ENCODE data around the gene MAB21L2. TPM values are rescaled to one million over a fixed set of nuclear protein-coding genes. Genes with fewer than 3 reads are reported as not detected.
"Not testable (repeated sequence)": the region's sequence is repeated elsewhere in the genome, so short reads cannot be mapped to it uniquely, and the experiment has no call there.

Gene MAB21L2
- polyA plus RNA-seq, 1 of the 3 experiments (the other 2 are of a cell fraction), result 0.92 TPM

DNA sequence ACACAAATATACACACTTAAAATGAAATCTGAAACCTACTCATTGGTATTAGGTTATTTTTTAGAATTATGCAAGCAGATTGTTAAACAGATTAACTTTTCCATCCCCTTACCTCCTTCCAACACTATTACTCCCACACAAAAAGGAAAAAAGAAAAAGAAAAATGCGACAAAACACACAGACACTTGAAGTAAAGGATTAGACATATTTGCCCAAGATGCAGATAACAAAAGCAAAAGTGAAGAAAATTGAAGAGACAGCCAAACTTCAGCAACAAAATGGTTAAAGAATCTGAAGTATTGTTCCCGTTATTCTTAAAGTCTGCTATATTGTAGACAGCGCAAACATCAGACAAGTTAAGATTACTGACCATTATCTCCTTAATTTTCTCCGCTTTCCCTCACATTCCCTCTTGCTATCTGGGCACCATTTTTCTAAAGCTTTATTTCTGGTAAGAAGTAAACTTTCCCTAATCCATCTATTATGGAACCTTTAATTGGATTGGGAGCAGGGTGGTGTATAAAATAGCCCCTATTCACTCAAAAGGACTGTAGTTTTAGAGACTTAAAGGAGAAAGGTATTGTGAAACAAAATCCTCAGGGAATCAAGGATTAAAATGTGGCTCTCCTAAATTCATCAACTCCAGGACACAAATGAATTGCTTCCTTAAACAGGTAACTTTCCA, 34.7 kb upstream of the MAB21L2 start:
- no peaks in the 10 kb centered on the region for H3K9me3 ChIP-seq
- DNase-seq, result no peak
- WGBS (ENCODE audit: low lambda C conversion rate), result 95% methylated on average over 4 of the region's 4 CpGs
- no peak overlapping the region for H3K4me2 ChIP-seq
- no peak overlapping the region for H3K9ac ChIP-seq
- no peaks in the 10 kb centered on the region for H3K36me3 ChIP-seq (replicated peaks in 1 of 2; ENCODE audit: control insufficient read depth in 1 of 2, insufficient read depth in 2 of 2, low read length in 1 of 2)
- H3K4me3 ChIP-seq (ENCODE audit: low read depth in 2 of 2, low read length in 1 of 2), result no peak overlapping the region
- H3K79me2 ChIP-seq (ENCODE audit: insufficient read depth), result no peaks in the 10 kb centered on the region
- H3F3A ChIP-seq (replicated peaks; ENCODE audit: insufficient read depth), result peaks cover 5% of the 10 kb centered on the region
- TF ChIP-seq USF2 (IDR thresholded peaks at IDR 0.05; ENCODE audit: borderline replicate concordance, low read depth, low read length), result no peak
- no peak for TF ChIP-seq TAF1 (IDR thresholded peaks at IDR 0.05; ENCODE audit: borderline replicate concordance, low read depth, low read length)
- TF ChIP-seq, protein P1, sequence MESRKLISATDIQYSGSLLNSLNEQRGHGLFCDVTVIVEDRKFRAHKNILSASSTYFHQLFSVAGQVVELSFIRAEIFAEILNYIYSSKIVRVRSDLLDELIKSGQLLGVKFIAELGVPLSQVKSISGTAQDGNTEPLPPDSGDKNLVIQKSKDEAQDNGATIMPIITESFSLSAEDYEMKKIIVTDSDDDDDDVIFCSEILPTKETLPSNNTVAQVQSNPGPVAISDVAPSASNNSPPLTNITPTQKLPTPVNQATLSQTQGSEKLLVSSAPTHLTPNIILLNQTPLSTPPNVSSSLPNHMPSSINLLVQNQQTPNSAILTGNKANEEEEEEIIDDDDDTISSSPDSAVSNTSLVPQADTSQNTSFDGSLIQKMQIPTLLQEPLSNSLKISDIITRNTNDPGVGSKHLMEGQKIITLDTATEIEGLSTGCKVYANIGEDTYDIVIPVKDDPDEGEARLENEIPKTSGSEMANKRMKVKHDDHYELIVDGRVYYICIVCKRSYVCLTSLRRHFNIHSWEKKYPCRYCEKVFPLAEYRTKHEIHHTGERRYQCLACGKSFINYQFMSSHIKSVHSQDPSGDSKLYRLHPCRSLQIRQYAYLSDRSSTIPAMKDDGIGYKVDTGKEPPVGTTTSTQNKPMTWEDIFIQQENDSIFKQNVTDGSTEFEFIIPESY (IDR thresholded peaks at IDR 0.05; ENCODE audit: borderline replicate concordance, low read depth), result no peak
- no peak for TF ChIP-seq RFX5 (IDR thresholded peaks at IDR 0.05; ENCODE audit: low read length)
- TF ChIP-seq IRF3 (IDR thresholded peaks at IDR 0.05; ENCODE audit: low read depth, low read length), result no peak
- TF ChIP-seq TCF12 (IDR thresholded peaks at IDR 0.05), result no peak
- no peak for TF ChIP-seq CHD2 (IDR thresholded peaks at IDR 0.05; ENCODE audit: low read length, partially characterized antibody)
- TF ChIP-seq FOSL2 (IDR thresholded peaks at IDR 0.05; ENCODE audit: borderline replicate concordance, low read depth), result no peak
- TF ChIP-seq, protein P2, sequence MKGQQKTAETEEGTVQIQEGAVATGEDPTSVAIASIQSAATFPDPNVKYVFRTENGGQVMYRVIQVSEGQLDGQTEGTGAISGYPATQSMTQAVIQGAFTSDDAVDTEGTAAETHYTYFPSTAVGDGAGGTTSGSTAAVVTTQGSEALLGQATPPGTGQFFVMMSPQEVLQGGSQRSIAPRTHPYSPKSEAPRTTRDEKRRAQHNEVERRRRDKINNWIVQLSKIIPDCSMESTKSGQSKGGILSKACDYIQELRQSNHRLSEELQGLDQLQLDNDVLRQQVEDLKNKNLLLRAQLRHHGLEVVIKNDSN (IDR thresholded peaks at IDR 0.05; ENCODE audit: borderline replicate concordance, low read depth), result no peak
- no peak for TF ChIP-seq SIN3A (IDR thresholded peaks at IDR 0.05; ENCODE audit: borderline replicate concordance, low read depth, low read length)
- no peak for TF ChIP-seq NFIC (IDR thresholded peaks at IDR 0.05; ENCODE audit: borderline replicate concordance)
- TF ChIP-seq YY1 (IDR thresholded peaks at IDR 0.05; ENCODE audit: low read depth), result no peak
- TF ChIP-seq GABPA (IDR thresholded peaks at IDR 0.05; ENCODE audit: low read depth), result no peak
- TF ChIP-seq PBX3 (IDR thresholded peaks at IDR 0.05), result no peak
- H4K20me1 ChIP-seq (ENCODE audit: insufficient read depth), result no peaks in the 10 kb centered on the region
- ChIA-PET POLR2A (no interaction called here), CTCF (no interaction called here)
- no peaks in the 10 kb centered on the region for H3K4me1 ChIP-seq (ENCODE audit: control insufficient read depth in 1 of 2, insufficient read depth in 2 of 2, low read depth in 1 of 2, low read length in 1 of 2)
- no peak overlapping the region for H3K27ac ChIP-seq (ENCODE audit: low read depth in 2 of 2, low read length in 1 of 2)
- no peak overlapping the region for H2AFZ ChIP-seq (ENCODE audit: low read depth)
- H3K27me3 ChIP-seq (ENCODE audit: insufficient read depth), result no peaks in the 10 kb centered on the region
- no peaks in the 10 kb centered on the region for H3K9me2 ChIP-seq

- DNase-seq; POLR2A ChIA-PET; H3K9ac ChIP-seq; H3K4me2 ChIP-seq; H3K27me3 ChIP-seq (ENCODE audit: insufficient read depth); H3K27ac ChIP-seq (ENCODE audit: low read depth in 2 of 2, low read length in 1 of 2); H3K9me2 ChIP-seq; H4K20me1 ChIP-seq (ENCODE audit: insufficient read depth); H3K36me3 ChIP-seq (replicated peaks in 1 of 2; ENCODE audit: control insufficient read depth in 1 of 2, insufficient read depth in 2 of 2, low read length in 1 of 2); H3K79me2 ChIP-seq (ENCODE audit: insufficient read depth); H3F3A ChIP-seq (replicated peaks; ENCODE audit: insufficient read depth); H3K4me1 ChIP-seq (ENCODE audit: control insufficient read depth in 1 of 2, insufficient read depth in 2 of 2, low read depth in 1 of 2, low read length in 1 of 2); H2AFZ ChIP-seq (ENCODE audit: low read depth); H3K9me3 ChIP-seq; H3K4me3 ChIP-seq (ENCODE audit: low read depth in 2 of 2, low read length in 1 of 2): not testable (repeated sequence)
- 98% methylated on average over 3 of the region's 3 CpGs for WGBS (ENCODE audit: low lambda C conversion rate)
- CTCF ChIA-PET, result interaction anchor here (1.2 to 1.5 kb wide), 2 partner anchors 25 to 309 kb away, joined by 3 to 4 read pairs; no protein-coding TSS in a partner anchor
Measured at GRCh38 chr4:150557811-150558210, 24.1 kb upstream of the MAB21L2 start.

Data from SK-N-SH (cell line).